Activated CD4-positive, alpha-beta T cell treated with anti-CD3 and anti-CD28 coated beads for 36 hours (primary cell): ENCODE measurements around the gene M1AP. TPM values are rescaled to one million over a fixed set of nuclear protein-coding genes. Genes with fewer than 3 reads are reported as not detected.

Experiments
- ATAC-seq: fragments of 200-7000 bp; cut with Tn5 transposase; one replicate; pipeline ENCODE4 v1.10.0; 2021; ENCODE audit warnings: mild to moderate bottlenecking, moderate library complexity
- CTCF ChIA-PET: fragments of 350-600 bp; sonication (Branson Sonifier 250); formaldehyde crosslinking; loops from one replicate; lab custom pipeline; 2021; ENCODE audit warnings: antibody characterized with exemption; lab: Charles Lee
- POLR2A ChIA-PET: fragments of 350-600 bp; sonication (Branson Sonifier 250); formaldehyde crosslinking; loops from one replicate; lab custom pipeline; 2021; ENCODE audit warnings: antibody characterized with exemption, inconsistent platforms; lab: Charles Lee
- DNase-seq: peaks from one replicate; pipeline ENCODE4 v3.0.0-alpha.2; 2020
- H3K27ac Mint-ChIP-seq: one replicate; pipeline ENCODE4 v1.8.0; 2021; ENCODE audit warnings: mixed read lengths
- H3K27me3 Mint-ChIP-seq: one replicate; pipeline ENCODE4 v1.8.0; 2021; ENCODE audit warnings: mixed read lengths
- H3K36me3 Mint-ChIP-seq: one replicate; pipeline ENCODE4 v1.8.0; 2021; ENCODE audit warnings: low read depth, mixed read lengths
- H3K4me1 Mint-ChIP-seq: one replicate; pipeline ENCODE4 v1.8.0; 2021; ENCODE audit warnings: mixed read lengths
- H3K4me3 Mint-ChIP-seq: one replicate; pipeline ENCODE4 v1.8.0; 2021; ENCODE audit warnings: mild to moderate bottlenecking, moderate library complexity, mixed read lengths
- H3K9me3 Mint-ChIP-seq: one replicate; pipeline ENCODE4 v1.8.0; 2021; ENCODE audit warnings: low read depth, mixed read lengths
- intact Hi-C, 2 experiments: fragments of 100-400 bp; cut with DNase I in 1 of 2; cut with micrococcal nuclease in 1 of 2; formaldehyde crosslinking; loops; one replicate each; pipeline versions ENCODE4 v1.14.2 to v1.15.1; 2022 to 2024; cut with DNase I, micrococcal nuclease
- total RNA-seq, 2 experiments: library from RNA; stranded (reverse); gene quantifications; one replicate each; pipeline ENCODE4 v1.2.3, GENCODE V29; 2021

Gene M1AP
- under 1 TPM; 0.18 to 0.33 TPM for total RNA-seq

- CTCF ChIA-PET, result interaction anchor here (0.7 to 1.2 kb wide), 4 partner anchors 10 to 189 kb away, joined by 3 to 4 read pairs (median 4); no protein-coding TSS in a partner anchor
- Mint-ChIP-seq H3K27me3 (peaks cover 32% of the 10 kb centered on the region), H3K4me3 (no peak within 1 kb of the TSS), H3K4me1 (peaks cover 2% of the 10 kb centered on the region), H3K9me3 (no peaks in the 10 kb centered on the region), H3K36me3 (no peaks in the 10 kb centered on the region), H3K27ac (no peak within 1 kb of the TSS)
- intact Hi-C loops, result no loop called here
- peak; percentile 63 for ATAC-seq
- DNase-seq, result peak; percentile 36
- POLR2A ChIA-PET, result no interaction called here
Measured at GRCh38 chr2:74648009-74648443, at the start of gene M1AP. TSS of gene M1AP (minus strand) at chr2:74648330. CDS start at chr2:74640275, 8,055 bp downstream.

- Mint-ChIP-seq H3K4me3 (no peak overlapping the region), H3K9me3 (no peaks in the 10 kb centered on the region), H3K4me1 (no peaks in the 10 kb centered on the region), H3K27me3 (no peaks in the 10 kb centered on the region), H3K27ac (no peak overlapping the region), H3K36me3 (peaks cover 3% of the 10 kb centered on the region)
- ATAC-seq (no peak), DNase-seq (no peak)
- intact Hi-C loops, result loop anchor here in 1 of 2 experiments (10.0 kb wide), 1 partner anchor 368 kb away; no protein-coding TSS in a partner anchor
- POLR2A ChIA-PET, result no interaction called here
- CTCF ChIA-PET, result interaction anchor here (1.2 kb wide), 1 partner anchor 9 kb away, joined by 3 read pairs; no protein-coding TSS in a partner anchor
Measured at GRCh38 chr2:74696829-74697228, 48.7 kb upstream of the M1AP start.

GRCh38 chr2:74695663-74696062 lies 47.5 kb upstream of the M1AP start:
- no peaks in the 10 kb centered on the region for H3K36me3 Mint-ChIP-seq
- no peak for DNase-seq
- ChIA-PET CTCF (interaction anchor here (1.3 kb wide), 1 partner anchor 141 kb away, joined by 3 read pairs; no protein-coding TSS in a partner anchor), POLR2A (no interaction called here)
- no peak for ATAC-seq
- no peak overlapping the region for H3K4me3 Mint-ChIP-seq
- no peaks in the 10 kb centered on the region for H3K4me1 Mint-ChIP-seq
- H3K27me3 Mint-ChIP-seq, result no peaks in the 10 kb centered on the region
- no peak overlapping the region for H3K27ac Mint-ChIP-seq
- intact Hi-C loops, result loop anchor here in 1 of 2 experiments (10.0 kb wide), 1 partner anchor 369 kb away; no protein-coding TSS in a partner anchor
- H3K9me3 Mint-ChIP-seq, result no peaks in the 10 kb centered on the region

- H3K36me3 Mint-ChIP-seq, result no peaks in the 10 kb centered on the region
- ChIA-PET CTCF (interaction anchor here (0.6 to 1.3 kb wide), 5 partner anchors 9 to 934 kb away, joined by 3 to 6 read pairs (median 4); no protein-coding TSS in a partner anchor), POLR2A (no interaction called here)
Measured at GRCh38 chr2:74694281-74694680, 46.2 kb upstream of the M1AP start.

GRCh38 chr2:74693668-74694067 lies 45.5 kb upstream of the M1AP start:
- H3K4me3 Mint-ChIP-seq, result no peak overlapping the region
- H3K27ac Mint-ChIP-seq, result no peak overlapping the region
- H3K9me3 Mint-ChIP-seq, result no peaks in the 10 kb centered on the region
- ATAC-seq, result no peak
- H3K36me3 Mint-ChIP-seq, result no peaks in the 10 kb centered on the region
- no peaks in the 10 kb centered on the region for H3K27me3 Mint-ChIP-seq
- ChIA-PET CTCF (interaction anchor here (0.6 to 0.9 kb wide), 2 partner anchors 9 to 315 kb away, joined by 4 to 6 read pairs; no protein-coding TSS in a partner anchor), POLR2A (no interaction called here)
- no peak for DNase-seq
- no peaks in the 10 kb centered on the region for H3K4me1 Mint-ChIP-seq
- intact Hi-C loops, result loop anchor here in 1 of 2 experiments (5.0 to 10.0 kb wide), 2 partner anchors 371 to 709 kb away; no protein-coding TSS in a partner anchor

More at GRCh38 chr2:74694281-74694680, 46.2 kb upstream of the M1AP start:
- intact Hi-C loops, result loop anchor here in 1 of 2 experiments (5.0 to 10.0 kb wide), 2 partner anchors 371 to 708 kb away; no protein-coding TSS in a partner anchor
- H3K27me3 Mint-ChIP-seq, result no peaks in the 10 kb centered on the region
- ATAC-seq (no peak), DNase-seq (no peak)
- H3K9me3 Mint-ChIP-seq, result no peaks in the 10 kb centered on the region
- H3K4me3 Mint-ChIP-seq, result no peak overlapping the region
- H3K27ac Mint-ChIP-seq, result no peak overlapping the region
- H3K4me1 Mint-ChIP-seq, result no peaks in the 10 kb centered on the region

- no peaks in the 10 kb centered on the region for H3K4me1 Mint-ChIP-seq
- no peak overlapping the region for H3K27ac Mint-ChIP-seq
- H3K27me3 Mint-ChIP-seq, result no peaks in the 10 kb centered on the region
- no peak for DNase-seq
- POLR2A ChIA-PET, result no interaction called here
- intact Hi-C loops, result loop anchor here in 1 of 2 experiments (5.0 to 10.0 kb wide), 2 partner anchors 372 to 709 kb away; no protein-coding TSS in a partner anchor
- no peak for ATAC-seq
- no peaks in the 10 kb centered on the region for H3K36me3 Mint-ChIP-seq
- no peaks in the 10 kb centered on the region for H3K9me3 Mint-ChIP-seq
- CTCF ChIA-PET, result no interaction called here
- H3K4me3 Mint-ChIP-seq, result no peak overlapping the region
Measured at GRCh38 chr2:74693213-74693612, 45.1 kb upstream of the M1AP start.

GRCh38 chr2:74691929-74692328 lies 43.8 kb upstream of the M1AP start:
- Mint-ChIP-seq H3K27ac (no peak overlapping the region), H3K36me3 (no peaks in the 10 kb centered on the region), H3K27me3 (no peaks in the 10 kb centered on the region), H3K4me1 (no peaks in the 10 kb centered on the region), H3K9me3 (no peaks in the 10 kb centered on the region), H3K4me3 (no peak overlapping the region)
- CTCF ChIA-PET, result interaction anchor here (0.7 to 1.5 kb wide), 8 partner anchors 13 to 350 kb away, joined by 3 to 7 read pairs (median 3); no protein-coding TSS in a partner anchor
- ATAC-seq, result no peak
- no peak for DNase-seq
- intact Hi-C loops, result loop anchor here in 1 of 2 experiments (5.0 to 10.0 kb wide), 2 partner anchors 373 to 710 kb away; no protein-coding TSS in a partner anchor
- POLR2A ChIA-PET, result no interaction called here

GRCh38 chr2:74690571-74690970 lies 42.4 kb upstream of the M1AP start:
- ChIA-PET CTCF (interaction anchor here (0.6 to 1.5 kb wide), 9 partner anchors 9 to 187 kb away, joined by 3 to 6 read pairs (median 3); no protein-coding TSS in a partner anchor), POLR2A (no interaction called here)
- H3K36me3 Mint-ChIP-seq, result no peaks in the 10 kb centered on the region
- H3K9me3 Mint-ChIP-seq, result no peaks in the 10 kb centered on the region
- intact Hi-C loops, result loop anchor here (1.0 to 10.0 kb wide), 4 partner anchors 186 to 919 kb away; no protein-coding TSS in a partner anchor
- no peaks in the 10 kb centered on the region for H3K4me1 Mint-ChIP-seq
- no peak overlapping the region for H3K4me3 Mint-ChIP-seq
- H3K27ac Mint-ChIP-seq, result no peak overlapping the region
- peak; percentile 77 for ATAC-seq
- no peaks in the 10 kb centered on the region for H3K27me3 Mint-ChIP-seq
- DNase-seq, result peak; percentile 27

- no peaks in the 10 kb centered on the region for H3K9me3 Mint-ChIP-seq
- H3K27me3 Mint-ChIP-seq, result no peaks in the 10 kb centered on the region
- no peak overlapping the region for H3K4me3 Mint-ChIP-seq
- ChIA-PET CTCF (interaction anchor here (0.6 to 3.4 kb wide), 3 partner anchors 9 to 187 kb away, joined by 3 to 15 read pairs (median 4); no protein-coding TSS in a partner anchor), POLR2A (no interaction called here)
- DNase-seq, result no peak
- H3K36me3 Mint-ChIP-seq, result no peaks in the 10 kb centered on the region
- intact Hi-C loops, result loop anchor here (1.0 to 10.0 kb wide), 4 partner anchors 187 to 920 kb away; no protein-coding TSS in a partner anchor
- no peak overlapping the region for H3K27ac Mint-ChIP-seq
- ATAC-seq, result no peak
- H3K4me1 Mint-ChIP-seq, result no peaks in the 10 kb centered on the region
Measured at GRCh38 chr2:74689671-74690070, 41.5 kb upstream of the M1AP start.

- Mint-ChIP-seq H3K27ac (no peak overlapping the region), H3K9me3 (no peaks in the 10 kb centered on the region), H3K27me3 (no peaks in the 10 kb centered on the region), H3K36me3 (no peaks in the 10 kb centered on the region), H3K4me1 (no peaks in the 10 kb centered on the region), H3K4me3 (no peak overlapping the region)
- DNase-seq, result no peak
- CTCF ChIA-PET, result interaction anchor here (0.6 to 3.4 kb wide), 8 partner anchors 8 to 245 kb away, joined by 3 to 15 read pairs (median 3); no protein-coding TSS in a partner anchor
- POLR2A ChIA-PET, result no interaction called here
- intact Hi-C loops, result no loop called here
- ATAC-seq, result no peak
Measured at GRCh38 chr2:74688881-74689280, 40.8 kb upstream of the M1AP start.

- ChIA-PET POLR2A (no interaction called here), CTCF (no interaction called here)
- intact Hi-C loops, result no loop called here
- Mint-ChIP-seq H3K27ac (no peak overlapping the region), H3K4me3 (no peak overlapping the region), H3K4me1 (no peaks in the 10 kb centered on the region), H3K9me3 (no peaks in the 10 kb centered on the region), H3K27me3 (no peaks in the 10 kb centered on the region), H3K36me3 (peaks cover 2% of the 10 kb centered on the region)
- no peak for ATAC-seq
- DNase-seq, result no peak
Measured at GRCh38 chr2:74685408-74685807, 37.3 kb upstream of the M1AP start.
